ENCODE measurements around the gene VTI1A.

The VTI1A gene

GRCh38 chr10:112852306-112852705 is 405.3 kb downstream of the VTI1A start:
- no peak for TF ChIP-seq CTCF (IDR thresholded peaks at IDR 0.05)

GRCh38 chr10:112855134-112855533 is 408.1 kb downstream of the VTI1A start:
- TF ChIP-seq CTCF (IDR thresholded peaks at IDR 0.05): no peak

GRCh38 chr10:112857493-112857892 is 410.5 kb downstream of the VTI1A start:
- no peak for TF ChIP-seq CTCF (IDR thresholded peaks at IDR 0.05)

- no peak for TF ChIP-seq CTCF (IDR thresholded peaks at IDR 0.05)
Measured at GRCh38 chr10:112858986-112859651, 412.1 kb downstream of the VTI1A start.

- TF ChIP-seq CTCF (IDR thresholded peaks at IDR 0.05): no peak
Measured at GRCh38 chr10:112859793-112860192, 412.8 kb downstream of the VTI1A start.
